Right renal cortex interstitium (tissue), 3 donors: ENCODE data around the gene GON4L. TPM values are rescaled to one million over a fixed set of nuclear protein-coding genes. Genes with fewer than 3 reads are reported as not detected.
"Not testable (repeated sequence)": the region's sequence is repeated elsewhere in the genome, so short reads cannot be mapped to it uniquely, and the experiment has no call there.

Experiments used
- DNase-seq, 3 donors: peaks; one replicate each; pipeline ENCODE4 v3.0.0-alpha.2; 2013; ENCODE audit warnings: low read depth in 3 of 3, low spot score in 2 of 3
- polyA plus RNA-seq, 3 donors: library from polyadenylated mRNA; unstranded; fragments of 120-200 nt; gene quantifications; one replicate each; pipeline ENCODE4 v1.2.1, GENCODE V29; 2013; ENCODE audit not compliant: insufficient read length in 3 of 3

The GON4L gene
- polyA plus RNA-seq, 3 donors, result 37.9 to 47.9 (median 40.0) TPM

DNA sequence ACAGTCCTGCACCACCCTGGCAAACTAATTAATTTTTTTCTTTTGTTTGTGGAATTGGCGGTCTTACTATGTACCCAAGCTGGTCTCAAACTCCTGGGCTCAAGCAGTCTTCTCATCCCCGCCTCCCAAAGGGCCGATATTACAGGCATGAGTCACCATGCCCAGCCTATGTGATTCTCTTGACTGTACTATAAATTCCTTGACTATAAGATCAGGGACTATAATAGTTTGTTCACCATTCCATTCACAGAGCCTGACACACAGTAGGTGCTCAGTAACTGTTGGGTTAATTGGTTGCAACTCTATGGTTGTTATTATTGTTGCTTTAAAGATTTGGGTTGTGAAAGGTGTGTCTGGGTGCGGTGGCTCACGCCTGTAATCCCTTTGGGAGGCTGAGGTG is 150.9 kb downstream of the GON4L start:
- DNase-seq, result no peak

DNA sequence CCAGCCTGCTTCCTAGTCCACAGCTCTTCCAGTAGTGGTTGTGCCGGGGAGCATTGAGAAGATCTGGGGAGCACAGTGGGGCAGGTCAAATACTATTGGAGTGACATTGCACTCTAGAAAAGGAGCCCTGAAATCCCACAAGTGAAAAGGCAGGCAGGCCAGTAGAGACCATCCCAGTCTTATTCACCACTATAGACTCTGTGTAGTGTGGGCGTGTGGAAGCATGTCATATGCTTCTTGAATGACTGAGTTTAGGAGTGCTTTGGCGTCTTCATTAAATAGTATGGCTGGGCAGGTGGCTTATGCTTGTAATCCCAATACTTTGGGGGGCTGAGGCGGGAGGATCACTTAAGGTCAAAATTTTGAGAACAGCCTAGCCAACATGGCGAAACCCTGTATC is 152.6 kb downstream of the GON4L start:
- DNase-seq, result not testable (repeated sequence)

DNA sequence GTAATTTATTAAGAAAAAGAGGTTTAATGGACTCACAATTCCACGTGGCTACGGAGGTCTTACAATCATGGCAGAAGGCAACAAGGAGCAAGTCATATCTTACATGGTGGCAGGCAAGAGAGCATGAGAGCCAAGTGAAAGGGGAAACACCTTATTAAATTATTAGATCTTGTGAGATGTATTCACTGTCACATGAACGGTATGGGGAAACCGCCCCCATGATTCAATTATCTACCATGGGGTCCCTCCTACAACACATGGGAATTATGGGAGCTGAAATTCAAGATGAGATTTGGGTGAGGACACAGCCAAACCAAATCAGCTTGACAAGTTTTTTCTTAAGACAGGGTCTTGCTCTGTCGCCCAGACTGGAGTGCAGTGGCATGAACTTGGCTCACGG is 153.8 kb downstream of the GON4L start:
- no peak for DNase-seq

DNA sequence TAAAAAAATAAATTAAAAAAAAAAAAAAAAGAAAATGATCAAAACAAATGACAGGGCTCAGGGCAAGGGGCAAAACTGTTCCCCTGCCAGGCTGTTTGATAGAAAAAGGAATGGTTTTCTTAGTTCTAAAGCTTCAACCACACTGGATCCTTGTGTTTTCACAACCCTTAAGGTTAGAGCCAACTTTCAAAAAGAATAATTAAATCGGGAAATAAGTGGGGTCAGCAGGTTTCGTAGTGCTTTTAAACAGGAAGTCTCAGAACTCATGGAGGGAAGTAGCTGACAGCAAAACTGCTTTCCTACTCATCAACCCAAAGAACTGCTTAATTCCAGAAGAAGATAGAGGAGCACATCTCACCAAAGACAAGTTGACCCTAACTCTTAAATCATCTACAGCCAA is 155.3 kb downstream of the GON4L start:
- not testable (repeated sequence) for DNase-seq

Other genes with a start within 250 kb of the GON4L start
- gene MSTO1, start 247.0 kb downstream of the GON4L start, polyA plus RNA-seq, result 10 to 100 TPM; 48.5 to 57.5 (median 49.0) TPM
- 10 to 100 TPM; 68.9 to 81.2 (median 69.1) TPM for gene YY1AP1, start 168.4 kb downstream of the GON4L start, polyA plus RNA-seq
- 100 to 1,000 TPM; 107 to 116 (median 110) TPM for gene DAP3, start 168.1 kb downstream of the GON4L start, polyA plus RNA-seq
- gene SYT11, start 2.4 kb upstream of the GON4L start, polyA plus RNA-seq, result 10 to 100 TPM; 18.5 to 20.9 (median 20.7) TPM
- 10 to 100 TPM; 50.4 to 54.9 (median 52.9) TPM for gene RIT1, start 54.1 kb upstream of the GON4L start, polyA plus RNA-seq
- gene KHDC4, start 77.2 kb upstream of the GON4L start, polyA plus RNA-seq, result 10 to 100 TPM; 46.1 to 48.2 (median 48.1) TPM
- under 1 TPM in 1 of 3 donors, not detected in 2; 0.14 TPM for gene RXFP4, start 84.4 kb upstream of the GON4L start, polyA plus RNA-seq
- 10 to 100 TPM; 73.8 to 82.2 (median 79.5) TPM for gene ARHGEF2, start 121.3 kb upstream of the GON4L start, polyA plus RNA-seq
- 100 to 1,000 TPM; 425 to 439 (median 435) TPM for gene SSR2, start 163.7 kb upstream of the GON4L start, polyA plus RNA-seq
- 10 to 100 TPM; 47.6 to 53.0 (median 49.8) TPM for gene UBQLN4, start 196.6 kb upstream of the GON4L start, polyA plus RNA-seq
- gene LAMTOR2, start 197.6 kb upstream of the GON4L start, polyA plus RNA-seq, result 10 to 100 TPM; 52.4 to 58.7 (median 55.7) TPM
- 10 to 100 TPM; 48.2 to 62.7 (median 54.4) TPM for gene RAB25, start 203.9 kb upstream of the GON4L start, polyA plus RNA-seq
- 10 to 100 TPM; 42.6 to 44.5 (median 44.2) TPM for gene MEX3A, start 225.3 kb upstream of the GON4L start, polyA plus RNA-seq